Erythroblast (primary cell): ENCODE data around the gene ETV3L.

Source experiments
- GATA1 ChIP-seq: IDR thresholded peaks from 2 replicates; pipeline ENCODE4 v1.6.1; 2011; ENCODE audit warnings: low read depth, mild to moderate bottlenecking, control low read depth, low read length, moderate library complexity
- POLR2A ChIP-seq: IDR thresholded peaks from 2 replicates; pipeline ENCODE4 v1.6.1; 2011; ENCODE audit warnings: mild to moderate bottlenecking, low read length

GRCh38 chr1:157147906-157148700 lies 48.5 kb upstream of the ETV3L start:
- TF ChIP-seq POLR2A (no peak), GATA1 (no peak)
